ENCODE measurements around the gene PTPRD.

DNA sequence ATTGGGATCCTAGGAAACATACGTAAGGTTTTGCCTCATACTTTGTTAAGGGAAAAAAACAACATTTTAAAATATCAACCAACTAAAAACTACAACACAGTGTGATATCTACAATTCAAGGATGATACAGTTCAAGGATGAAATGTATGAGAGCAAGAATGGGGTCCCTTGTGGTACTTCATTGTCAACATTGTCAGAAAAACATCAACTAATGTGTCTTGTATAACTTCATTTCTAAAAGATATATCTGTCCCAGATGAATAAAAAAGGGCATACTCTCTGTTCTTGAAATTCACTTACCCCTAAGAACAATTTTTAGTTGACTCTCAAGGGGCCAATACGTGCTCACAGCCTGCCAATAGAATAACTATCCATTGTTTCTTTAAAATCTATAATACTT lies 1250.5 kb downstream of the PTPRD start:
- TF ChIP-seq POLR2AphosphoS5 (IDR thresholded peaks at IDR 0.05; ENCODE audit: borderline replicate concordance, low read depth, low read length) (no peak), EZH2 (IDR thresholded peaks at IDR 0.05) (no peak), FOXP2 (optimal IDR thresholded peaks at IDR 0.05; ENCODE audit: control extremely low read depth, extremely low read length, insufficient read depth) (no peak)
